Measurements from ENCODE around the gene PAX3.

Gene PAX3

GRCh38 chr2:222269132-222269531, 29.7 kb downstream of the PAX3 start:
- no peak for DNase-seq (ENCODE audit: low read depth)

- DNase-seq (ENCODE audit: low read depth) = no peak
Measured at GRCh38 chr2:222268311-222268990, 30.3 kb downstream of the PAX3 start.

GRCh38 chr2:222264791-222265320, 33.9 kb downstream of the PAX3 start:
- no peak for DNase-seq (ENCODE audit: low read depth)

GRCh38 chr2:222261504-222261903, 37.3 kb downstream of the PAX3 start:
- no peak for DNase-seq (ENCODE audit: low read depth)

- no peak for DNase-seq (ENCODE audit: low read depth)
Measured at GRCh38 chr2:222257645-222258044, 41.2 kb downstream of the PAX3 start.

- DNase-seq (ENCODE audit: low read depth) = no peak
Measured at GRCh38 chr2:222256250-222256649, 42.5 kb downstream of the PAX3 start.

GRCh38 chr2:222255090-222255489, 43.7 kb downstream of the PAX3 start:
- no peak for DNase-seq (ENCODE audit: low read depth)

- DNase-seq (ENCODE audit: low read depth) = no peak
Measured at GRCh38 chr2:222250313-222250712, 48.5 kb downstream of the PAX3 start.

- DNase-seq (ENCODE audit: low read depth) = no peak
Measured at GRCh38 chr2:222249444-222249843, 49.4 kb downstream of the PAX3 start.

GRCh38 chr2:222248818-222249217, 50.0 kb downstream of the PAX3 start:
- no peak for DNase-seq (ENCODE audit: low read depth)

- DNase-seq (ENCODE audit: low read depth) = no peak
Measured at GRCh38 chr2:222248256-222248655, 50.5 kb downstream of the PAX3 start.

GRCh38 chr2:222242532-222242931, 56.3 kb downstream of the PAX3 start:
- DNase-seq (ENCODE audit: low read depth) = no peak

- DNase-seq (ENCODE audit: low read depth) = no peak
Measured at GRCh38 chr2:222241128-222241870, 57.5 kb downstream of the PAX3 start.

- DNase-seq (ENCODE audit: low read depth) = no peak
Measured at GRCh38 chr2:222240676-222241049, 58.1 kb downstream of the PAX3 start.

GRCh38 chr2:222239945-222240675, 58.7 kb downstream of the PAX3 start:
- DNase-seq (ENCODE audit: low read depth) = no peak

GRCh38 chr2:222239091-222239490, 59.7 kb downstream of the PAX3 start:
- DNase-seq (ENCODE audit: low read depth) = no peak

- no peak for DNase-seq (ENCODE audit: low read depth)
Measured at GRCh38 chr2:222238072-222238471, 60.7 kb downstream of the PAX3 start.

- DNase-seq (ENCODE audit: low read depth) = no peak
Measured at GRCh38 chr2:222232839-222233238, 66.0 kb downstream of the PAX3 start.

- DNase-seq (ENCODE audit: low read depth) = no peak
Measured at GRCh38 chr2:222232372-222232771, 66.4 kb downstream of the PAX3 start.

- no peak for DNase-seq (ENCODE audit: low read depth)
Measured at GRCh38 chr2:222228054-222228453, 70.7 kb downstream of the PAX3 start.

GRCh38 chr2:222218786-222219185, 80.0 kb downstream of the PAX3 start:
- no peak for DNase-seq (ENCODE audit: low read depth)

GRCh38 chr2:222217712-222218111, 81.1 kb downstream of the PAX3 start:
- DNase-seq (ENCODE audit: low read depth) = no peak

- DNase-seq (ENCODE audit: low read depth) = no peak
Measured at GRCh38 chr2:222214885-222215284, 83.9 kb downstream of the PAX3 start.

Measured in activated T-helper 9 cell treated with anti-CD3 and anti-CD28 coated beads, Interleukin-2, amount 50 U/mL, for 16 hours (primary cell).